Mononuclear cell (primary cell): Measurements from ENCODE around the gene LYST. TPM values are rescaled to one million over a fixed set of nuclear protein-coding genes. Genes with fewer than 3 reads are reported as not detected.
"Not testable (repeated sequence)": the region's sequence is repeated elsewhere in the genome, so short reads cannot be mapped to it uniquely, and the experiment has no call there.

Source experiments
- H3K27me3 ChIP-seq: 2 replicates; pipeline ENCODE4 v1.6.0; 2011; ENCODE audit warnings: low read length, control low read depth; ENCODE audit not compliant: insufficient read depth
- H3K4me1 ChIP-seq: 2 replicates; pipeline ENCODE4 v1.5.1; 2011; ENCODE audit warnings: mild to moderate bottlenecking, low read length, control low read depth; ENCODE audit not compliant: insufficient read depth
- H3K4me3 ChIP-seq: 2 replicates; pipeline ENCODE4 v1.5.1; 2011; ENCODE audit warnings: mild to moderate bottlenecking, low read length, moderate library complexity
- H3K9me3 ChIP-seq: 2 replicates; pipeline ENCODE4 v1.5.1; 2011; ENCODE audit warnings: low read depth, mild to moderate bottlenecking, control low read depth, low read length
- total RNA-seq: library from RNA; depleted of rRNA; stranded (reverse); fragments of >200 nt; gene quantifications from one replicate; pipeline ENCODE4 v1.2.3, GENCODE V29; 2012

Gene LYST
- total RNA-seq, 1 donor, result 59.6 TPM

- no peaks in the 10 kb centered on the region for H3K4me1 ChIP-seq
- no peaks in the 10 kb centered on the region for H3K9me3 ChIP-seq
- no peaks in the 10 kb centered on the region for H3K27me3 ChIP-seq
- no peak overlapping the region for H3K4me3 ChIP-seq
Observed at GRCh38 chr1:235783148-235783776, 83.4 kb downstream of the LYST start.

GRCh38 chr1:235782601-235783000, 84.1 kb downstream of the LYST start:
- H3K9me3 ChIP-seq, result no peaks in the 10 kb centered on the region
- no peak overlapping the region for H3K4me3 ChIP-seq
- no peaks in the 10 kb centered on the region for H3K27me3 ChIP-seq
- no peaks in the 10 kb centered on the region for H3K4me1 ChIP-seq

DNA sequence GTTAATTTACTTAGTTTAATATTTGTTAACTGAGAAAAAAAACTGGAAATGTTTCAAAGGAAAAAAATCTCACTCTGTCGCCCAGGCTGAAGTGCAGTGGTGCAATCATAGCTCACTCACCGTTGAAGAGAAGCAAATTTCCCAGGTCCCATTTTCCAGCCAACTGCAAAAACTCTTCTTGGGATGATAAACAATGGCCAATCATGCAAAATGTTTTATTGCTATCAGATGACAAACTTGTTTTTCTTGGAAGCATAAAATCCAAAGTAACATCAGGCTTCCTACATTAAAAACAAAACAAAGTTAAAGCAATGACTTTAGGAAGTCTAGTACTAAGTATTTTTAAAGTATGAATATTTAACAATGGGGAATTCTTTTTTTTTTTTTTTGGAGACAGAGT, 84.9 kb downstream of the LYST start:
- Histone ChIP-seq H3K27me3 (no peaks in the 10 kb centered on the region), H3K4me3 (no peak overlapping the region), H3K9me3 (no peaks in the 10 kb centered on the region), H3K4me1 (no peaks in the 10 kb centered on the region)

- Histone ChIP-seq H3K4me1 (no peaks in the 10 kb centered on the region), H3K9me3 (no peaks in the 10 kb centered on the region), H3K4me3 (no peak overlapping the region), H3K27me3 (no peaks in the 10 kb centered on the region)
Observed at GRCh38 chr1:235779770-235780169, 86.9 kb downstream of the LYST start.

GRCh38 chr1:235776396-235776795, 90.3 kb downstream of the LYST start:
- no peaks in the 10 kb centered on the region for H3K9me3 ChIP-seq
- no peak overlapping the region for H3K4me3 ChIP-seq
- H3K27me3 ChIP-seq, result no peaks in the 10 kb centered on the region
- H3K4me1 ChIP-seq, result no peaks in the 10 kb centered on the region

DNA sequence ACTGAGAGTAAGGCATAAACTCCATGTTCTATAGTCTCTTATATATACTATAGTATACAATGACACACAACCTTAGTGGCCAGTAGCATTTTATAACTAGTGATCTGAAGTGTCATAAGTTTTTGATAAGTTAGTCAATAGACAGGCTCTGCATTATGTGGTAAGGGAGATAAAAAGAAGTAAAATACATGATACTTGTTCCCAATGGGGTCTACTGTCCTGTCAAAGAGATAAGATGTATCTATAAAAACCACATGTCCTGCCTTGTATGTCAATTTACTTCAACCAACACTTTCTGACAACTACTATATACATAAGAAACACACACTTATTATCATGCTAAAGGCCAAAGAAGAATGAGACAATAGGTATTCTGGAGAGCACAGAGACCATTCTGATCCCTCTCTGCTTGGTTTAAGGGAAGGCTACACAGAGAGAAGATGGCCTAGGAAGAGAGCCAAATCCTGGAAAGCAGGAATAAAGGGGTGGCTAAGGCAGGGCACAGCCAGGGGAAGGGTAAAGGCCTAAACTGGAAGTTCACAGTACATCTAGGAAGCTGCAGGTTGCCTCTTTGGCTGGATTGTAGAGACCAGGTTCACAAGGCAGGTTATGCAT, 91.4 kb downstream of the LYST start:
- H3K4me1 ChIP-seq, result no peaks in the 10 kb centered on the region
- no peaks in the 10 kb centered on the region for H3K9me3 ChIP-seq
- H3K27me3 ChIP-seq, result no peaks in the 10 kb centered on the region
- H3K4me3 ChIP-seq, result no peak overlapping the region

- no peaks in the 10 kb centered on the region for H3K27me3 ChIP-seq
- H3K9me3 ChIP-seq, result no peaks in the 10 kb centered on the region
- no peaks in the 10 kb centered on the region for H3K4me1 ChIP-seq
- H3K4me3 ChIP-seq, result no peak overlapping the region
Observed at GRCh38 chr1:235767795-235768194, 98.9 kb downstream of the LYST start.

GRCh38 chr1:235766794-235767285, 99.9 kb downstream of the LYST start:
- Histone ChIP-seq H3K9me3 (no peaks in the 10 kb centered on the region), H3K4me3 (no peak overlapping the region), H3K27me3 (no peaks in the 10 kb centered on the region), H3K4me1 (no peaks in the 10 kb centered on the region)

DNA sequence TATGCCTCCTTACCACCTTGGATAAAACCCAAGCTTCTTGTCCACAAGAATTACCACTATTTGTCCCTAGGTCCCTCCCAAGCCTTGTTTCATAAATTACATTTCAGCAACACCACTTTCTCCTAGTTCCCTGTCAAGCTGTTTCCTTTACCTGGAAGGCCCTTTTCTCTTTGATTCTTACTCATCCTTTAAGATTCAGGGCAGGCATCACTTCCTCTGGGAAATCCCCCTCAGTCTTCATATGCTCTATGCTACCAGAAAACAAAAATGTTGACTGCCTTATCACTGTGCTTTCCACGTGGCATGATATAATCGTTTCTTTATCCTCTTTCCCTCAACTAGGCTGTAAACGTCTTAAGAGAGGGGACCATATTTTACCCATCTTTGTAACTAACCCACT, 102.7 kb downstream of the LYST start:
- H3K27me3 ChIP-seq, result no peaks in the 10 kb centered on the region
- H3K4me3 ChIP-seq, result no peak overlapping the region
- H3K4me1 ChIP-seq, result no peaks in the 10 kb centered on the region
- H3K9me3 ChIP-seq, result no peaks in the 10 kb centered on the region

DNA sequence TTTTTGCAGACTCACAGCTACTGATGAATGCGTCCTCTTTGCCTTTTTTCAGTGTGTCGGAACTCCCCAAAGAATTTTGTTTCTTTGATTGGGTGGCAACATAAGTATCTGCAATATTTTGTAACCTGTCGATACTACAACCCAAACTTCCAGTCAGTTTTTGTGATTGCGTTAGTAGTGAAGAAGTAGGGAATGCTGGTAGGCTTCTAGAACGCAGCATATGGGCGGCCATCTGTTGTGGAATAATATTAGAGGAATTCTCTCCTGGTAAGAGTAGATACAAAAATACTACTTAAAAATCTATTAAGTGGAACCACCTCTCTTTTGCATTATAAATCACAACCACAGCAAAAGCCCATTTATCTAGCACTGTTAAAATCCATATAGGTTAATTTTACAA, 107.4 kb downstream of the LYST start:
- Histone ChIP-seq H3K4me1 (no peaks in the 10 kb centered on the region), H3K9me3 (no peaks in the 10 kb centered on the region), H3K4me3 (no peak overlapping the region), H3K27me3 (no peaks in the 10 kb centered on the region)

DNA sequence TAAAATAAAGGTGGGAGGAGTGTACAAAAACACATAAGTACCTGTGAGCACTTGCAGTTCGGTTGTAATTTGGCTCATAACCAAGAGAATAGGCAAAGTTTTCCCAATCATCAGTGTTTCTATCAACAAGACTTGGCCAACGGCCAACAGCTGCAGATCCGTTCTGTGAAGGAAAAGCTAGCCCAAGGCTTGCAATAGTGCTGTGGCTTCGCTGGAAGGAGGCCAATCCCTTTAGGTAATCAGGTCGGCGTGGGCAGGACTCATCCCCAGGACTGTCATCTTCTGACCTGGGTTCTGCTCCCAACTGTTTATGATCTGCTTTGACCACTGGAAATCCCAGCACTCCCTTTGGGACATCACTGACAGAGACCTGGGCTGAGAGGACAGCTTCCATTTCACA, 107.8 kb downstream of the LYST start:
- H3K27me3 ChIP-seq, result no peaks in the 10 kb centered on the region
- H3K4me3 ChIP-seq, result no peak overlapping the region
- no peaks in the 10 kb centered on the region for H3K4me1 ChIP-seq
- H3K9me3 ChIP-seq, result no peaks in the 10 kb centered on the region

DNA sequence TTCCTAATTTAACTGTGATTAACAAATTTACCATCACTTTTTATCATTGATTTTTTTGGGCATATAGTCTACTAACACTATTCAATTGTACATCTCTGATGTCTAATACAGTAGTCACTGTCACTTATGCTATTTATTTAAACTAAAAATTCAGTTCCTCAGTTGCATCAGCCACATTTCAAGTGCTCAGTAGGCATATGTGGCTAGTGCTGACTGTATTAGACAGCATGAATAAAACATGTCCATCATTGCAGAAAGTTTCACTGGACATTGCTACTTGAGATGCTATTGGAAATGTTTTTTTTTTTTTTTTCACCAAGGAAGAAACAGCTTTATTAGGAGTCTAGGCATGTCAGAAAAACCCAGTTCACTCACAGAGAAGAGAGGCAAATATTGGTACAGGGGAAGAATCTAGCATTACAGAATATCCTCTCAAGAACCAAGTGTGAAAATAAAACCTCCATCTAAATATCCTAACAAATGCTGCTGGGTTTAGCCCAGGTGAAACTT, 109.1 kb downstream of the LYST start:
- no peaks in the 10 kb centered on the region for H3K9me3 ChIP-seq
- H3K4me3 ChIP-seq, result no peak overlapping the region
- H3K4me1 ChIP-seq, result no peaks in the 10 kb centered on the region
- no peaks in the 10 kb centered on the region for H3K27me3 ChIP-seq

GRCh38 chr1:235754186-235754585, 112.5 kb downstream of the LYST start:
- H3K4me3 ChIP-seq, H3K9me3 ChIP-seq, H3K4me1 ChIP-seq, H3K27me3 ChIP-seq: not testable (repeated sequence)

DNA sequence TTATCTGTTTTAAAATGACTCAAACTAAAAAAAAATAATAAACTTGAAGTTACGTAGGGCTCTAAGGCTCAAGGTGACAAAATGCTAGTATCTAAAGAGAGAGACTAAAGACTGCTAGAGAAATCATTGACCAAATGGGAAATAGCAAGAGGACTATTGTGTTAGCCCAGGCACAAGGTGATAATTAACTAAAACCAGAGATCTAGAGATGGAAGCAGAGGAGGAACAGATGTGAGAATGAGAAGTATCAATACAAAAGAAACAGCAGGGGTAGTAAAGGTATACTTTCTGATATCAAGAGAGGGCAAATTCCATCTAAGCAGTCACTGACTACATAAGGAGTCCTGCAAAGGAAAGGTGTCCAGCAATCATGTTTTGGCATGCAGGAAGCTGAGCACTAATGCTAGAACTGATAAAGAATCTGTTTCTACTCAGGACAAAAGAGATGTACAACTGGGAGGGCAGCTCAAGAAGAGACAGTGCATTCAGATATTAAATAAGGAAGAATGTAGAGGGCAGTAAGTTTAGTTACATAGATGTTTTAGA, 116.9 kb downstream of the LYST start:
- H3K27me3 ChIP-seq, result no peaks in the 10 kb centered on the region
- H3K4me1 ChIP-seq, result peaks cover 5% of the 10 kb centered on the region
- no peak overlapping the region for H3K4me3 ChIP-seq
- H3K9me3 ChIP-seq, result no peaks in the 10 kb centered on the region

DNA sequence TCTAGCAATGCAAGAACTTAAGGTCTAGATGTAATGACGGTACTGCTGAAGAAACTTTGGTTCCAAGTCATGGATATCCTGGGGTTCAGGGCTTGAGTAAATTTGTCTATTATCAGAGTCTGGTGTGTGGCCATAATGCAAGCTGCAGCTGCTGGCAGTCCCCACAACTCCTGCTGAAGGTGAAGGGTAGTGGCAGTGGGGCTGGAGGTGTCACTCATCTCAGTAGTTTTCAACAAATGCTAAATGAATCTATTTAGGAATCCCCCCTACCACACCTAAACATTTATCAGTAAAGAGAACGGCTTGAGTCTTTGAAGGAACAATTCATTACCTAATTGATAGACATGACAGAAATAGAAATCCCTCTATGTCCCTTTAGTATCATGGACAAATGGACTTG, 118.0 kb downstream of the LYST start:
- Histone ChIP-seq H3K27me3 (no peaks in the 10 kb centered on the region), H3K4me3 (no peak overlapping the region), H3K4me1 (peaks cover 5% of the 10 kb centered on the region), H3K9me3 (no peaks in the 10 kb centered on the region)

GRCh38 chr1:235746245-235746644, 120.5 kb downstream of the LYST start:
- no peak overlapping the region for H3K4me3 ChIP-seq
- no peaks in the 10 kb centered on the region for H3K27me3 ChIP-seq
- H3K4me1 ChIP-seq, result peaks cover 5% of the 10 kb centered on the region
- no peaks in the 10 kb centered on the region for H3K9me3 ChIP-seq
